ENCODE results near the gene ANK3.

DNA sequence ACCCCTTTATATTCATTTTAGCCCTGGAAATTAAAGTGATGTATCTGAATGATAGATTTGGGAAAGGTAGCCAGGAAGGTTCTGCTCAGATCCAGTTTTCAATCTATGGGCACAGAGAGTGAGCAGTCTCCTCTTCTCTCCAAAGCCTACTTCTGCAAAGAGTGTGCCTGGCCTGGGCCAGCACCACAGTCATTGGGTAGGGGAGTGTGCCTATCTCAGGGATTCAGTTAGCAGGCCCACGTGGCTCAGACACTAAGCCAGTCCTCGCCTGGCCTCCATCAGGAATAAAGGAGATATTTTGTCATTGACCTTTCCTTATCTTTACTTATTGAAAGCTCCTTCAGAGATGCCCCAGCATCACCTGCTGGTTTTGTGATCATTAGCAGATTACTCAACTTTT, 267.5 kb downstream of the ANK3 start:
- TF ChIP-seq ZNF529 (tag by site-specific recombination; IDR thresholded peaks at IDR 0.05; ENCODE audit: insufficient replicate concordance), result no peak
- no peak for TF ChIP-seq CTCF (tag by site-specific recombination; IDR thresholded peaks at IDR 0.05)
- TF ChIP-seq REST (tag by site-specific recombination; IDR thresholded peaks at IDR 0.05), result no peak
- TF ChIP-seq, protein P1, sequence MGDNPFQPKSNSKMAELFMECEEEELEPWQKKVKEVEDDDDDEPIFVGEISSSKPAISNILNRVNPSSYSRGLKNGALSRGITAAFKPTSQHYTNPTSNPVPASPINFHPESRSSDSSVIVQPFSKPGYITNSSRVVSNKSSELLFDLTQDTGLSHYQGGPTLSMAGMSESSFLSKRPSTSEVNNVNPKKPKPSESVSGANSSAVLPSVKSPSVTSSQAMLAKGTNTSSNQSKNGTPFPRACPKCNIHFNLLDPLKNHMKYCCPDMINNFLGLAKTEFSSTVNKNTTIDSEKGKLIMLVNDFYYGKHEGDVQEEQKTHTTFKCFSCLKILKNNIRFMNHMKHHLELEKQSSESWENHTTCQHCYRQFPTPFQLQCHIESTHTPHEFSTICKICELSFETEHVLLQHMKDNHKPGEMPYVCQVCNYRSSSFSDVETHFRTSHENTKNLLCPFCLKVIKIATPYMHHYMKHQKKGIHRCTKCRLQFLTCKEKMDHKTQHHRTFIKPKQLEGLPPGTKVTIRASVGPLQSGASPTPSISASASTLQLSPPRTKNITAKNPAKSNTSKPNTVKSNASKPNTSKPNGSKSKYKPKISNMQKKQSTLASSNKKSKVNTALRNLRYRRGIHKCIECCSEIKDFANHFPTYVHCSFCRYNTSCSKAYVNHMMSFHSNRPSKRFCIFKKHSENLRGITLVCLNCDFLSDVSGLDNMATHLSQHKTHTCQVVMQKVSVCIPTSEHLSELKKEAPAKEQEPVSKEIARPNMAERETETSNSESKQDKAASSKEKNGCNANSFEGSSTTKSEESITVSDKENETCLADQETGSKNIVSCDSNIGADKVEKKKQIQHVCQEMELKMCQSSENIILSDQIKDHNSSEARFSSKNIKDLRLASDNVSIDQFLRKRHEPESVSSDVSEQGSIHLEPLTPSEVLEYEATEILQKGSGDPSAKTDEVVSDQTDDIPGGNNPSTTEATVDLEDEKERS (tag by site-specific recombination; IDR thresholded peaks at IDR 0.05), result no peak
- TF ChIP-seq MZF1 (tag by site-specific recombination; IDR thresholded peaks at IDR 0.05; ENCODE audit: borderline replicate concordance), result no peak
